Stimulated activated CD8-positive, alpha-beta memory T cell treated with anti-CD3 and anti-CD28 coated beads, Interleukin-2, amount 100 ng/mL, for 1 hour (primary cell): ENCODE measurements around the gene PLEKHM2.

Experiments used
- DNase-seq, 2 donors: peaks; one replicate each; pipeline ENCODE4 v3.0.0-alpha.2; 2020; ENCODE audit warnings: low read depth in 2 of 2

Gene PLEKHM2

DNA sequence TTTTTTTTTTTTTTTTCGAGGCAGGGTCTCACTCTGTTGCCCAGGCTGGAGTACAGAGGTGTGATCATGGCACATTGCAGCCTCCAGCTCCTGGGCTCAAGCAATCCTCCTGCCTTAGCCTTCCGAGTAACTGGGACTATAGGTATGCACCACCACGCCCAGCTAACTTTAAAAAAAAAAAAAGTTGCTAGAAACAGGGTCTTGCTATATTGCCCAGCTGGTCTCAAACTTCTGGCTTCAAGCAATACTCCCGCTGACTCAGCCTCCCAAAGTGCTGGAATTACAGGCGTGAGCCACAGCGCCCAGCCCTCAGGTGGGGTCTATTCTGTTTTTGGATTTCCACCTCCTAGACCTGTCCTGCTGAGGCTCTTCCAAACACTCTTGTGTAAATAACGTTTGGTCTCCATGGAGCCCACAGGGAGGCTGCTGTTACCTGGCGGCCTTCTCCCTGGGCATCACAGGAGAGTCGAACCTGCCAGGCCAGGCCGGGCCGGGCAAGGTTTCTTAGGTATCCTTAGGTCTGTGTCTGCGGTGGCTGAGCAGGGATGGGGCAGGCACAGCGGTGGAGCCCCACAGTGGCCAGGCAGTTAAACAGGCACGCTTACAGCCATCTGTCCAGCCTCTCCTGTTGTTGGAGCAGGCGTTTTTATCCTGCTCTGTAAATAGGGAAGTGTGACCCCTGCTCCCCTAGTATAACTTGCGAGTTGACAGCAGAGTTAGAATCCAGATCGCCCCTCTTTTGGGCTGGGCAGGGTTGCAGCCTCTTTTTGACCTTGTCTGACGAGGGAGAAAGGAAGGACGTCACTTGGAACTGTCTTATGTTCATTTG is 18.8 kb downstream of the PLEKHM2 start:
- no peak for DNase-seq

DNA sequence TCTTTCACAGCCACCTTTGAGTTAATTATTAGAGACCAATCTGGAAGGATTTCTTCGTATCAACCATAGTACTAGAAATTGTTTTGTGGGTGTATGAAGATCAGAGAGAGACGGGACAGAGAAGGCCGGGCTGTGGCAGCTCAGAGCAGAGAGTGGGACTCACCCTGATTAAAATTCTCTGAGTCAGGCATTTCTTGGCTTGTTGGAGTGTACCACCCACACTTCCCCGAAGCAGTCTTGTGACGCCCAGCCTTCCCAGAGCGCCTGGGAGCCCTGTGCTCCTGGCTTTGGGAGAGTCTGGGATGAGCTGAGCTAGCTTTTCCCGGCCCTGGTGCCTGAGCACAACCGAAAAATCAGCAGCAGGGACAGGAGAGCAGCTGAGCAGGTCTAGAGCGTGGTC is 19.4 kb downstream of the PLEKHM2 start:
- no peak for DNase-seq

- no peak for DNase-seq
Measured at GRCh38 chr1:15704526-15705183, 20.5 kb downstream of the PLEKHM2 start.

- DNase-seq, result no peak
Measured at GRCh38 chr1:15705184-15705566, 21.1 kb downstream of the PLEKHM2 start.

GRCh38 chr1:15706751-15707150 is 22.6 kb downstream of the PLEKHM2 start:
- DNase-seq, result no peak

- no peak for DNase-seq
Measured at GRCh38 chr1:15707239-15707925, 23.3 kb downstream of the PLEKHM2 start.

DNA sequence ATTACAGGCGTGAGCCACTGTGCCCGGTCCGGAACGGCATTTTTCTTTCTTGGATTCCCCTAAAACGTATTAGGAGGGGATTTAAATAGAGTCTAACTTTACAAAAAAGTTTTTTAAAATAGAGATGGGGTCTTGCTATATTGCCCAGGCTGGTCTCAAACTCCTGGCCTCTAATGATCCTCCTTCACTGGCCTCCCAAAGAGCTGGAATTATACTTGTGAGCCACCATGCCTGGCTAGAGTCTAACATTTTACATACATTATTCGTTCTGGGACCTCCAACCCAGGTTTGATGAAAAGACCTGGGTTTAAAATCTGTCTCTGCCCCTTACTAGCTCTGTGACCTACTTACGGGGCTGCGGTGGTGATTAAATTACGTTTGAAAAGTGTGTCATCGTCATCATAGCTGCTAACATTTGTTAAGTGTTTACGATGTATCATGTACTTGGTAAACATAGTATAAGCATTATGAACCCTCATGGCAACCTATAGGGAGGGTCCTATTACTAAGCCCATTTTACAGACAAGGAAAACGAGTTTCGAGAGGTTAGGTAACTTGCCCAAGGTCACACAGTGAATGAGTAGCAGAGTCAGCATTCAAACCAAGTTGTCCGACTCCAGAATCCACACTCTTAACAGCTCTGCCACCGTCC is 24.5 kb downstream of the PLEKHM2 start:
- DNase-seq, result no peak

GRCh38 chr1:15709226-15709625 is 25.1 kb downstream of the PLEKHM2 start:
- DNase-seq, result no peak

- DNase-seq, result no peak
Measured at GRCh38 chr1:15712168-15712567, 28.0 kb downstream of the PLEKHM2 start.

GRCh38 chr1:15714406-15715136 is 30.5 kb downstream of the PLEKHM2 start:
- DNase-seq, result no peak

GRCh38 chr1:15717418-15718125 is 33.5 kb downstream of the PLEKHM2 start:
- no peak for DNase-seq

GRCh38 chr1:15718199-15718601 is 34.1 kb downstream of the PLEKHM2 start:
- DNase-seq, result no peak

DNA sequence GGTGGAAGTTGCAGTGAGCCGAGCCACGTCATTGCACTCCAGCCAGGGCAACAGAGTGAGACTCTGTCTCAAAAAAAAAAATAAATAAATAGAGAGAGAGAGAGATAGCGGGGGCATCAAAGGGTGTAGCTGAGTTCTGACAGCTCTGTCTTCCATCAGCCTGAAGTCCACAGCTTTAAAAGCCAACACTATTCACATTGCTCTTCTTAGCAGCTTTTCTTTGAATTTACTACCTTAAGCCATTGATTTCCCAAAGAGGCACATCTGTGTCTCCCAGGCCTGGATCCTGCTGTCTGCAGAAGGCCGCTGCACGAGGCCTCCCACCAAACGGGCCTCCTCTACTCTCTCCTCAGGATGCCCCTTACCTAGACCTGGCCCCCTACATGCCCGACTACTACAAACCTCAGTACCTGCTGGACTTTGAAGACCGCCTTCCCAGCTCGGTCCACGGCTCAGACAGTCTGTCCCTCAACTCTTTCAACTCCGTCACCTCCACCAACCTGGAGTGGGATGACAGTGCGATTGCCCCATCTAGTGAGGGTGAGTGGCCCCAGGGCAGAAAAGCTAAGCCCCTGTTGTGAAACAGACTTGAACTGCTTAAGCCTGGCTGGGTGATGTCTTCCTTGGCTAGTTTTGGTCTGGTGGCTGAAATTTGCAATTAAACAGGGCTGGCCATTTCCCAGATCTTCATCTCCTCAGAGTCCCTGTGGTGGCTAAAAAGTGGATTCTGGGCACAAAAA is 35.4 kb downstream of the PLEKHM2 start:
- no peak for DNase-seq

DNA sequence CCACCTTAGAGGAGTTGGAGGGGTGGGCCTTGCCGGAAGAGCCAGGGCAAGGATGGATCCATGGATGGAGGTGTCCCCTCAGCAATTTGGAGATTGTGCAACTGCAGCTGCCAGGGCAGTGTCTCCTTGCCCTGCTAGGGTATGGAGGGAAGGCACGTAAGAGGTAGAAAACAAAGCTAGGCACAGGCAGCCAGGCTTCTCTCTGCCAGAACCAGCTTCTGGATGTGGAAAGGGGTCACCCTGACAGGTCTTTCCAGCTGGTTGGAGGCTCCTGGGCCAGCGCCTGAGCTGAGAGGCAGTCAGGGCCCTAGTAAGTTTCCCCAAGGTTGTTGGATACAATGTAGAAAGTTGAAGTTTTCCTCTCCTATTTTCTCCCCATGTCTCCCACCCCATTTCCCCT is 36.7 kb downstream of the PLEKHM2 start:
- no peak for DNase-seq

DNA sequence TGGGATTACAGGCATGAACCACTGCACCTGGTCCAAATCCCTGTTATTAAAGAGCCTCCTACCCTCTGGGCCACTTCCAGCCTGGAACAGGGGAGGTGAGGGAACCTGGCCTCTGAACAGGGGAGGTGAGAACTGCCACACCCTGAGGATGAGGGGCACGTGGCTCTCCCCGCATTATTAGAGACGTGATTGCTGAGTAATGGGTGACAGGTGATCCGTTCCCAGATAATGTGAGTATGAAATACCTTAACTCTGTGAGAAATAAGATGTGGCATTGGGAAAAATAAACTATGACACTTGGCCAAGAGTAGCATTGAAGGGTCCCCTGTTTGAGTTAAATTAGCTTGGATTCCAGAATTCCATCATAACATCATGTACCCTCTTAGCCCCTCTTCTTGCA is 38.3 kb downstream of the PLEKHM2 start:
- DNase-seq, result no peak

- DNase-seq, result no peak
Measured at GRCh38 chr1:15722836-15723532, 38.9 kb downstream of the PLEKHM2 start.

DNA sequence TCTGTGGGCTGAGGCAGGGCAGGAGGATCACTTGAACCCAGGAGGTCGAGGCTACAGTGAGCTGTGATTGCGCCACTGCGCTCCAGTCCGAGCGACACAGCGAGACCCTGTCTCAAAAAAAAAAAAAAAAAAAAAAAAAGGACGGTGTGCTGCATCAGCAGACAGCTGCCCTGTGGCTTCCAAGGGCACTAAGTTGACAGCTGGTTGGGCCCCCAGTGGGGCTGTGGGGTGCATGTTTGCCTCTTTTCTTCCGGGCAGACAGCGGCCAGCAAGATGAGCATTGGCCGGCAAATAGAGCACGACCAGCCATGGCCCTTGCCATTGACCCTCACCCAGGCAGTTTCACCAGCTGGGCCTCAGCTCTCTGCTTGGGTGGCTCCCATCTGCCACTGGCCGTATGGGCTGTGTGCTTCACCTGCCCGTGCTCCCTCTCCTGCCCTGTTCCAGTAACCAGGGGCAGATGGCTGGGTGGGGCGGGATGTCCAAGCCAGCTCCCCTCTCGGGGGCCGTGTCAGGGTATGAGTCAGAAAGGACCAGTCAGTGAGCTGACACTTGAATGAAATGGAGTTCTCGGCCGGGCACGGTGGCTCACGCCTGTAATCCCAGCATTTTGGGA is 39.6 kb downstream of the PLEKHM2 start:
- DNase-seq, result no peak

DNA sequence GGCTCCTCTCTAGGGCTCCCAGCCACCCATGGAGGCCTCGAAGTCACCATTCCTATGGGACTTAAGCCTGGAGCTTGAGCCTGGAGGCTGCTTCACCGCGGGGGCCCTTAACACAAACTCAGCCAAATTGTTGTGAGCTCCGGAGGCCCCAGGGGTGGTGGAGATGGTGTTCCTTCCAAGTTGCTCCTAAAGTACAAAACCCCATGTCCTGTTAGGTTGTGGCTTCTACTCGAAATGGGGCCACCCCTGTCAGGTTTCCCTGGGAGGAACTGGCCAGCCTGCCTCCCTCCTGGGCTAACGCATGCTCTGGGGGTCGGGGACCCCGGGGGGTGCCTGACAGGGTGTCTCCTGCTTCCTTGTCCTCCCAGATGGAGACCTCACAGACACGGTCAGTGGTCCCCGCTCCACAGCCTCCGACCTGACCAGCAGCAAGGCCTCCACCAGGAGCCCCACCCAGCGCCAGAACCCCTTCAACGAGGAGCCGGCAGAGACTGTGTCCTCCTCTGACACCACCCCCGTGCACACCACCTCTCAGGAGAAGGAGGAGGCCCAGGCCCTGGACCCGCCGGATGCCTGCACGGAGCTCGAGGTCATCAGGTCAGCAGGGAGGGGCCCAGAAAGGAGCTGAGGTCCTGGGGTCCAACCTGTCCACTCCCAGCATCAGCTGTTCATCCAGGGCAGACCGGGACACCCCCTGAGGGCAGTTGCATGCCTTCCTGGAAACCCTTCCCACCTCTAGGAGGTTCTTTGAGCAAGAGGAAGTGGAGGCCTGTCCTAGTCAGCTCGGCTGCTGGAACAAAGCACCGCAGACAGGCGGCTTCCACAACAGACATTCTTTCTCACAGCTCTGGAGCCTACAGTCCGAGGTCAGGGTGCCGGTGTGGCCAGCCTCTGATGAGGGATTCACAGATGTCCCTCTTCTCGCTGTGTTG is 41.1 kb downstream of the PLEKHM2 start:
- no peak for DNase-seq
